Astrocyte (in vitro differentiated cells and primary cell): ENCODE results near the gene NUCB2.

Experiments
- EZH2 ChIP-seq: IDR thresholded peaks from 2 replicates; pipeline ENCODE4 v1.6.1; 2012; ENCODE audit warnings: mild to moderate bottlenecking, low read length, inconsistent platforms; ENCODE audit not compliant: insufficient read depth
- TF ChIP-seq, protein P1 (sequence below): IDR thresholded peaks from 2 replicates; pipeline ENCODE4 v1.5.1; 2011; ENCODE audit warnings: low read depth, mild to moderate bottlenecking, inconsistent platforms, low read length, moderate library complexity; ENCODE audit not compliant: insufficient read depth

DNA sequence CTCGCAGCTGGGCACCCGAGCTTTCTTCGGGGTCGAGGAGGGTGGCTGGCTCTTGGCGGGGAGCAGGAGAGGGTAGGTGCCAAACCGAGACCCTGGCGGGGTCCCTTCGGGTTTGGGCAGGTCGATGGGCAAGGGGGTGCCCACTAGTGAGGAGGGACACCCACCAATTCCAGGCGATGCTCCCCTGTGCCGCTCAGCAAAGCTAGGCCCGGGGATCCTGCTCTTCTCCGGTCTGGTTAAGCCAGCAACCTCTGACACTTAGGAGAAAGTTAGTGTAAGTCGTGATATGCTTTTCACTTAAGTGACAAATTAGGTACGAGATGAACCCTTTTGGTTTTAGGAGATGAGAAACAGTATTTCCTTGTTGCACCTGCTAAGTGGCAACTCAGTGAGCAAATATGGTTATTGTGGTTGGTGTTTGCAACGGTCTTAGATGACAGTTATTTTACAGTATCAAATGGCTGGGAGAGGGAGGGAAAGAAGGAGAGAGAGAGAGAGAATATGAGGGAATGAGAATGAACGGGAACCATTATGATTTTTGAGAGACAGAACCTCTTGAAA lies 565 bp downstream of the NUCB2 start:
- TF ChIP-seq, protein P1, sequence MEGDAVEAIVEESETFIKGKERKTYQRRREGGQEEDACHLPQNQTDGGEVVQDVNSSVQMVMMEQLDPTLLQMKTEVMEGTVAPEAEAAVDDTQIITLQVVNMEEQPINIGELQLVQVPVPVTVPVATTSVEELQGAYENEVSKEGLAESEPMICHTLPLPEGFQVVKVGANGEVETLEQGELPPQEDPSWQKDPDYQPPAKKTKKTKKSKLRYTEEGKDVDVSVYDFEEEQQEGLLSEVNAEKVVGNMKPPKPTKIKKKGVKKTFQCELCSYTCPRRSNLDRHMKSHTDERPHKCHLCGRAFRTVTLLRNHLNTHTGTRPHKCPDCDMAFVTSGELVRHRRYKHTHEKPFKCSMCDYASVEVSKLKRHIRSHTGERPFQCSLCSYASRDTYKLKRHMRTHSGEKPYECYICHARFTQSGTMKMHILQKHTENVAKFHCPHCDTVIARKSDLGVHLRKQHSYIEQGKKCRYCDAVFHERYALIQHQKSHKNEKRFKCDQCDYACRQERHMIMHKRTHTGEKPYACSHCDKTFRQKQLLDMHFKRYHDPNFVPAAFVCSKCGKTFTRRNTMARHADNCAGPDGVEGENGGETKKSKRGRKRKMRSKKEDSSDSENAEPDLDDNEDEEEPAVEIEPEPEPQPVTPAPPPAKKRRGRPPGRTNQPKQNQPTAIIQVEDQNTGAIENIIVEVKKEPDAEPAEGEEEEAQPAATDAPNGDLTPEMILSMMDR, result no peak
- TF ChIP-seq EZH2, result no peak
